Skeletal muscle tissue (tissue), 4 donors: Measurements from ENCODE around the gene TCL1A. TPM values are rescaled to one million over a fixed set of nuclear protein-coding genes. Genes with fewer than 3 reads are reported as not detected.

ENCODE experiments used
- H3K27ac ChIP-seq: one replicate; pipeline ENCODE4 v1.7.0; 2013; ENCODE audit warnings: mild to moderate bottlenecking, low read depth, low read length, inconsistent platforms
- H3K27me3 ChIP-seq, 3 donors: one replicate each; pipeline ENCODE4 v1.7.0; 2013; ENCODE audit warnings: low read length in 3 of 3; ENCODE audit not compliant: control insufficient read depth in 3 of 3, insufficient read depth in 3 of 3
- H3K36me3 ChIP-seq, 3 donors: one replicate each; pipeline ENCODE4 v1.7.0; 2013; ENCODE audit warnings: low read length in 3 of 3; ENCODE audit not compliant: control insufficient read depth in 3 of 3, insufficient read depth in 3 of 3
- H3K4me1 ChIP-seq, 3 donors: one replicate each; pipeline ENCODE4 v1.7.0; 2013; ENCODE audit warnings: low read length in 3 of 3, mild to moderate bottlenecking in 3 of 3; ENCODE audit not compliant: control insufficient read depth in 3 of 3, insufficient read depth in 3 of 3
- H3K4me3 ChIP-seq, 3 donors: one replicate each; pipeline ENCODE4 v1.7.0; 2013; ENCODE audit warnings: low read length in 3 of 3
- H3K9ac ChIP-seq, 3 donors: one replicate each; pipeline ENCODE4 v1.7.0; 2013; ENCODE audit warnings: low read length in 3 of 3, mild to moderate bottlenecking in 3 of 3, moderate library complexity in 2 of 3, low read depth in 1 of 3
- H3K9me3 ChIP-seq, 3 donors: one replicate each; pipeline ENCODE4 v1.7.0; 2013; ENCODE audit warnings: low read length in 3 of 3; ENCODE audit not compliant: control insufficient read depth in 3 of 3
- total RNA-seq: library from RNA; depleted of rRNA; stranded (reverse); fragments of >200 nt; gene quantifications from one replicate; pipeline ENCODE4 v1.2.3, GENCODE V29; 2014
- donor health status: Osteomylitis.

The TCL1A gene
- total RNA-seq, 1 donor from 2014 or later = 1.6 TPM

- H3K36me3 ChIP-seq = no peaks in the 10 kb centered on the region
- no peaks in the 10 kb centered on the region for H3K9me3 ChIP-seq
- H3K27me3 ChIP-seq = peaks cover 13 to 28% (median 28%) of the 10 kb centered on the region in 3 donors
- no peak overlapping the region for H3K9ac ChIP-seq
- no peak overlapping the region for H3K27ac ChIP-seq
- H3K4me1 ChIP-seq = no peaks in the 10 kb centered on the region
- no peak overlapping the region for H3K4me3 ChIP-seq
These were observed 17.2 kb downstream of the TCL1A start for GRCh38 chr14:95696741-95697140.

- Histone ChIP-seq H3K4me1 (no peaks in the 10 kb centered on the region), H3K4me3 (no peak overlapping the region), H3K27ac (no peak overlapping the region), H3K27me3 (peaks cover 9 to 34% (median 30%) of the 10 kb centered on the region in 3 donors), H3K36me3 (no peaks in the 10 kb centered on the region), H3K9ac (no peak overlapping the region), H3K9me3 (no peaks in the 10 kb centered on the region)
These were observed 18.0 kb downstream of the TCL1A start for GRCh38 chr14:95695913-95696312.

GRCh38 chr14:95695051-95695450 is 18.9 kb downstream of the TCL1A start:
- H3K4me3 ChIP-seq = no peak overlapping the region
- no peak overlapping the region for H3K9ac ChIP-seq
- no peaks in the 10 kb centered on the region for H3K4me1 ChIP-seq
- H3K36me3 ChIP-seq = no peaks in the 10 kb centered on the region
- no peak overlapping the region for H3K27ac ChIP-seq
- peaks cover 9 to 38% (median 36%) of the 10 kb centered on the region in 3 donors for H3K27me3 ChIP-seq
- H3K9me3 ChIP-seq = no peaks in the 10 kb centered on the region

- Histone ChIP-seq H3K27me3 (peaks cover 4 to 31% (median 30%) of the 10 kb centered on the region in 3 donors), H3K4me1 (no peaks in the 10 kb centered on the region), H3K27ac (no peak overlapping the region), H3K9me3 (no peaks in the 10 kb centered on the region), H3K36me3 (no peaks in the 10 kb centered on the region), H3K9ac (no peak overlapping the region), H3K4me3 (no peak overlapping the region)
These were observed 21.8 kb downstream of the TCL1A start for GRCh38 chr14:95692109-95692508.

GRCh38 chr14:95691591-95691990 is 22.3 kb downstream of the TCL1A start:
- H3K36me3 ChIP-seq = no peaks in the 10 kb centered on the region

GRCh38 chr14:95690815-95691214 is 23.1 kb downstream of the TCL1A start:
- no peak overlapping the region for H3K4me3 ChIP-seq
- no peaks in the 10 kb centered on the region for H3K4me1 ChIP-seq
- H3K36me3 ChIP-seq = no peaks in the 10 kb centered on the region
- H3K9ac ChIP-seq = no peak overlapping the region
- H3K9me3 ChIP-seq = no peaks in the 10 kb centered on the region
- peaks cover 4 to 32% (median 28%) of the 10 kb centered on the region in 3 donors for H3K27me3 ChIP-seq
- no peak overlapping the region for H3K27ac ChIP-seq

More at GRCh38 chr14:95691591-95691990, 22.3 kb downstream of the TCL1A start:
- no peak overlapping the region for H3K27ac ChIP-seq
- H3K4me3 ChIP-seq = no peak overlapping the region
- H3K9me3 ChIP-seq = no peaks in the 10 kb centered on the region
- H3K27me3 ChIP-seq = peaks cover 4 to 31% (median 30%) of the 10 kb centered on the region in 3 donors
- H3K9ac ChIP-seq = no peak overlapping the region
- H3K4me1 ChIP-seq = no peaks in the 10 kb centered on the region

GRCh38 chr14:95689441-95689840 is 24.5 kb downstream of the TCL1A start:
- no peaks in the 10 kb centered on the region for H3K36me3 ChIP-seq
- H3K27me3 ChIP-seq = peaks cover 7 to 32% (median 24%) of the 10 kb centered on the region in 3 donors
- H3K9ac ChIP-seq = no peak overlapping the region
- H3K4me1 ChIP-seq = no peaks in the 10 kb centered on the region
- H3K9me3 ChIP-seq = no peaks in the 10 kb centered on the region
- no peak overlapping the region for H3K27ac ChIP-seq
- H3K4me3 ChIP-seq = no peak overlapping the region

- peaks cover 3 to 24% (median 13%) of the 10 kb centered on the region in 3 donors for H3K27me3 ChIP-seq
- H3K4me3 ChIP-seq = no peak overlapping the region
- no peak overlapping the region for H3K27ac ChIP-seq
- H3K9me3 ChIP-seq = no peaks in the 10 kb centered on the region
- H3K9ac ChIP-seq = no peak overlapping the region
- no peaks in the 10 kb centered on the region for H3K4me1 ChIP-seq
- H3K36me3 ChIP-seq = no peaks in the 10 kb centered on the region
These were observed 27.0 kb downstream of the TCL1A start for GRCh38 chr14:95686935-95687334.

GRCh38 chr14:95685978-95686922 is 27.7 kb downstream of the TCL1A start, which contains the start of gene TCL1B:
Gene TCL1B (plus strand): TSS chr14:95686426. CDS start chr14:95686468, 42 bp downstream.
- no peak within 1 kb of the TSS for H3K9ac ChIP-seq
- peaks cover 3 to 18% (median 10%) of the 10 kb centered on the region in 3 donors for H3K27me3 ChIP-seq
- no peaks in the 10 kb centered on the region for H3K36me3 ChIP-seq
- no peaks in the 10 kb centered on the region for H3K4me1 ChIP-seq
- no peaks in the 10 kb centered on the region for H3K9me3 ChIP-seq
- H3K4me3 ChIP-seq = no peak within 1 kb of the TSS
- H3K27ac ChIP-seq = no peak within 1 kb of the TSS

GRCh38 chr14:95683793-95684192 is 30.1 kb downstream of the TCL1A start:
- no peaks in the 10 kb centered on the region for H3K4me1 ChIP-seq
- no peak overlapping the region for H3K9ac ChIP-seq
- H3K27ac ChIP-seq = no peak overlapping the region
- H3K36me3 ChIP-seq = no peaks in the 10 kb centered on the region
- H3K27me3 ChIP-seq = peaks cover 3 to 17% (median 5%) of the 10 kb centered on the region in 3 donors
- no peak overlapping the region for H3K4me3 ChIP-seq
- H3K9me3 ChIP-seq = no peaks in the 10 kb centered on the region
